Stimulated activated naive CD8-positive, alpha-beta T cell treated with anti-CD3 and anti-CD28 coated beads, Interleukin-15, amount 100 ng/mL, for 72 hours (primary cell): ENCODE data around the gene DCDC2B.
A peak's percentile ranks its signal among the peaks of the same experiment; 100 is the strongest.

ENCODE experiments used
- ATAC-seq: fragments of 150-1000 bp; cut with Tn5 transposase; 2 replicates; pipeline ENCODE4 v1.10.0; 2021; ENCODE audit warnings: mild to moderate bottlenecking, moderate library complexity
- DNase-seq, 2 donors: peaks; one replicate each; pipeline ENCODE4 v3.0.0; 2021 to 2022
- H3K27ac Mint-ChIP-seq, 2 donors: one replicate each; pipeline ENCODE4 v1.8.0; 2022; ENCODE audit warnings: mild to moderate bottlenecking in 2 of 2, mixed read lengths in 2 of 2, moderate library complexity in 2 of 2
- H3K27me3 Mint-ChIP-seq: one replicate; pipeline ENCODE4 v1.8.0; 2022; ENCODE audit warnings: mixed read lengths
- H3K4me1 Mint-ChIP-seq: one replicate; pipeline ENCODE4 v1.8.0; 2022; ENCODE audit warnings: mild to moderate bottlenecking, mixed read lengths
- H3K4me3 Mint-ChIP-seq, 2 donors: one replicate each; pipeline ENCODE4 v1.8.0; 2022; ENCODE audit warnings: mild to moderate bottlenecking in 2 of 2, mixed read lengths in 2 of 2, moderate library complexity in 1 of 2
- H3K9me3 Mint-ChIP-seq, 2 donors: one replicate each; pipeline ENCODE4 v1.8.0; 2022; ENCODE audit warnings: mixed read lengths in 2 of 2

Gene DCDC2B

GRCh38 chr1:32186491-32186890 is 22.4 kb upstream of the DCDC2B start:
- ATAC-seq, result peak; percentile 6
- Mint-ChIP-seq H3K27me3 (no peaks in the 10 kb centered on the region), H3K9me3 (no peaks in the 10 kb centered on the region), H3K4me1 (peaks cover 60% of the 10 kb centered on the region), H3K4me3 (peak overlapping the region; percentile 81), H3K27ac (peak overlapping the region; percentile 100)
- DNase-seq, result no peak

GRCh38 chr1:32187850-32188249 is 21.0 kb upstream of the DCDC2B start:
- Mint-ChIP-seq H3K27me3 (no peaks in the 10 kb centered on the region), H3K27ac (peak overlapping the region in 1 of 2 donors; percentile 13), H3K4me3 (no peak overlapping the region), H3K4me1 (peaks cover 60% of the 10 kb centered on the region), H3K9me3 (no peaks in the 10 kb centered on the region)
- ATAC-seq (no peak), DNase-seq (no peak)

- peaks cover 67% of the 10 kb centered on the region for H3K4me1 Mint-ChIP-seq
- no peak for ATAC-seq
- no peaks in the 10 kb centered on the region for H3K9me3 Mint-ChIP-seq
- no peaks in the 10 kb centered on the region for H3K27me3 Mint-ChIP-seq
- no peak for DNase-seq
- H3K27ac Mint-ChIP-seq, result no peak overlapping the region
- no peak overlapping the region for H3K4me3 Mint-ChIP-seq
Observed at GRCh38 chr1:32192220-32192948, 16.5 kb upstream of the DCDC2B start.

- H3K27ac Mint-ChIP-seq, result no peak overlapping the region
- H3K9me3 Mint-ChIP-seq, result no peaks in the 10 kb centered on the region
- peaks cover 83% of the 10 kb centered on the region for H3K4me1 Mint-ChIP-seq
- no peaks in the 10 kb centered on the region for H3K27me3 Mint-ChIP-seq
- H3K4me3 Mint-ChIP-seq, result no peak overlapping the region
- no peak for DNase-seq
- ATAC-seq, result no peak
Observed at GRCh38 chr1:32194984-32195383, 13.9 kb upstream of the DCDC2B start.

- Mint-ChIP-seq H3K9me3 (no peaks in the 10 kb centered on the region), H3K27ac (no peak overlapping the region), H3K4me1 (peaks cover 89% of the 10 kb centered on the region), H3K27me3 (no peaks in the 10 kb centered on the region), H3K4me3 (no peak overlapping the region)
- ATAC-seq (no peak), DNase-seq (no peak)
Observed at GRCh38 chr1:32195531-32195930, 13.4 kb upstream of the DCDC2B start.

GRCh38 chr1:32195972-32196823 is 12.7 kb upstream of the DCDC2B start:
- Mint-ChIP-seq H3K4me3 (peak overlapping the region in 1 of 2 donors; percentile 46), H3K9me3 (no peaks in the 10 kb centered on the region), H3K4me1 (peaks cover 93% of the 10 kb centered on the region), H3K27me3 (no peaks in the 10 kb centered on the region), H3K27ac (peak overlapping the region in 1 of 2 donors; percentile 70)
- ATAC-seq (peak; percentile 35), DNase-seq (peak in 1 of 2 donors; percentile 33)

GRCh38 chr1:32197074-32197473 is 11.8 kb upstream of the DCDC2B start:
- Mint-ChIP-seq H3K27me3 (no peaks in the 10 kb centered on the region), H3K4me1 (peaks cover 93% of the 10 kb centered on the region), H3K4me3 (no peak overlapping the region), H3K27ac (no peak overlapping the region), H3K9me3 (no peaks in the 10 kb centered on the region)
- DNase-seq, result no peak
- ATAC-seq, result no peak

GRCh38 chr1:32197837-32198236 is 11.1 kb upstream of the DCDC2B start:
- Mint-ChIP-seq H3K27me3 (no peaks in the 10 kb centered on the region), H3K4me1 (peaks cover 93% of the 10 kb centered on the region), H3K4me3 (no peak overlapping the region), H3K9me3 (no peaks in the 10 kb centered on the region), H3K27ac (no peak overlapping the region)
- ATAC-seq (no peak), DNase-seq (no peak)

GRCh38 chr1:32198237-32199042 is 10.4 kb upstream of the DCDC2B start:
- DNase-seq (no peak), ATAC-seq (no peak)
- no peaks in the 10 kb centered on the region for H3K27me3 Mint-ChIP-seq
- peak overlapping the region; percentile 22 to 77 for H3K4me3 Mint-ChIP-seq
- no peak overlapping the region for H3K27ac Mint-ChIP-seq
- H3K9me3 Mint-ChIP-seq, result no peaks in the 10 kb centered on the region
- peaks cover 93% of the 10 kb centered on the region for H3K4me1 Mint-ChIP-seq

DNA sequence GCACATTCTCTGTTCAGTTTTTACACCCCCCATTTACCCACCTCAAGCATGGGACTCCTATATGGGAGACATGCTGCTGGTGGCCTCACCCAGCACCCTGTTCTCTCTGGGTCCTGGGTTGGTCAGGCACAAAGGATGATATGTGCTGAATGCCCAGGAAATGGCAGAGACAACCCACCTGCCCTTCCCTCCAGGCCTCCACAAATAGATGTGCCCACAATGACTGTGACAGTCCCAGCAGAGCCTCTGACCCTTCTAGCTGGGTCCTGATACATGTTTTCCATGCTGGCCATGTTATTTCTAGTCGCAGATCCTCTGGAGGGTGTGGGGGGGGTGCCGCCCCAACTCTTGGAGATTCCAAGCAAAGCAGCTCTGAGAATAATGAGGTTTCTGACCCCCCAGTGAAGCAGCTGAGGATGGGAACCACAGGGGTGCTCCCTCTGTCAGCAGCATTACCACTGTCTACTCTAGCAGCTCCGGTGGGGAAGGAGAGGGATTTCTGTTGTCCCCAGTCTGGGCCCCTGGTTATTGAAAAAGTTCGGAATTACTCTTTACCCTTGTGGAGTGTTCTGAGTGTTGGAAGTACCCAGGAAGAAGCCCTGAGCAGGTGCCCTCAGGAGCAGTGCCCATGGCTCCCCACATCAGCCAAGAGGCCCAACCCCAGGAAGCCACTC is 9.7 kb upstream of the DCDC2B start:
- H3K9me3 Mint-ChIP-seq, result no peaks in the 10 kb centered on the region
- H3K27ac Mint-ChIP-seq, result peak overlapping the region; percentile 6 to 16
- no peaks in the 10 kb centered on the region for H3K27me3 Mint-ChIP-seq
- H3K4me1 Mint-ChIP-seq, result peaks cover 93% of the 10 kb centered on the region
- DNase-seq, result no peak
- no peak for ATAC-seq
- H3K4me3 Mint-ChIP-seq, result peak overlapping the region; percentile 77 to 92

DNA sequence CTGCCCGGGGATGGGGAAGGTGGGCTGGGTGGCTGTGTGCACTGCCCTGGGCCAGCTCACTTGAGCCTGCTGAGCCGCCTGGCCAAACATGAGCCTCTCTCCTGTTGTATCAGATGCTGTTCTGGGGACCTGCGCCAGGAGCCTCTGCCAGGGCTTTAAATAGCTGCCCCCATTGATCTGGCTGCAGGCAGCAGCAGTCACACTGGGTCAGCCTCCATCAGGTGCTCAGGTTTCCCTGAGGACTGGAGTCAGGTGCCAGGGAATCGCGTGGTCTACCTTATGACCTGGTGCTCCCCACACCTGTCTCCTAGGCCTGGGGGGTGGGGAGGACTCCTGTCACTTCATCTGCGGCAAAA is 9.2 kb upstream of the DCDC2B start:
- Mint-ChIP-seq H3K4me1 (peaks cover 93% of the 10 kb centered on the region), H3K9me3 (no peaks in the 10 kb centered on the region), H3K27ac (no peak overlapping the region), H3K4me3 (peak overlapping the region; percentile 77 to 92), H3K27me3 (no peaks in the 10 kb centered on the region)
- no peak for DNase-seq
- no peak for ATAC-seq

DNA sequence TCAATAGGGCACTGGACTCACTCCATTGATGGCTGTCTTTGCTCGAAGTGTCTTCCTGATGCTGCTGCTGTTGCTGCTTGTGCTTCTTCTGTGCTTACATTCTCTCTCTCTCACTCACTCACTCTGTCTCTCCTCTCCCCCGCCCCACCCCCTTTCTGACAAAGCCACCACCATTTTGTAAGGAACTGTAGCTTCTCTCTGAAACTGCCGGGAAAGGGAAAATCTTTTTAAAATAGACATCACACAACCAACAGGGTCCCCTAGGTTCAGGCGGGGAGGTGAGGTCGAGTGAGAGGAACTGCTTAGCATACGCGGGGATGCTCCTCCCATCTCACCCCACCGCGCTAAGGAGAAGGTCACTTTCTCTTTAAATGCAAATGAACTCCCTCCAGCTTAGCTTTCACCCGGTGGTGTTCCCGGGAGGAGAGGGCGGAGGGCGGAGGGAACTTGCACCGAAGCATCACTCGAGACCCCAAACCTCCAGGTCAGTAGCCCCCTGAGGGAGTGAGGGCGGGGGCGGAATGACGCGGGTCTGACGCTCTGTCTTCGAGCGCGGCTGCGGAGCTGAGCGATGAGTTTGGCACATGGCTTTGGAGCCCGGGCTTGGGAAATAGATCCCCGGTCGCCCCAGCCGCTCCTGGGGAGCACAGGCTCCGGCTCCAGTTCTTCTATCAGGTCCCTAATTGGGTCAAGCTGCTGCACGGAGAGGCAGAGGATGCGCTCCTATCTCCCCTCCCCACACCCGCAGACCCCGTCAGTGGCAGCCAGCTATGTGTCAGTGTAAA is 8.5 kb upstream of the DCDC2B start, which contains the start of gene CCDC28B:
Gene CCDC28B (plus strand): TSS at position 370 of the 785 bp plus-strand sequence. CDS start 1,341 bp downstream, outside the sequence.
- no peaks in the 10 kb centered on the region for H3K9me3 Mint-ChIP-seq
- peak within 1 kb of the TSS; percentile 90 to 93 for H3K27ac Mint-ChIP-seq
- peaks cover 93% of the 10 kb centered on the region for H3K4me1 Mint-ChIP-seq
- peak; percentile 56 to 58 for DNase-seq
- H3K4me3 Mint-ChIP-seq, result peak within 1 kb of the TSS; percentile 77 to 92
- ATAC-seq, result peak; percentile 55
- no peaks in the 10 kb centered on the region for H3K27me3 Mint-ChIP-seq

GRCh38 chr1:32201011-32201855 is 7.7 kb upstream of the DCDC2B start:
- H3K27me3 Mint-ChIP-seq, result no peaks in the 10 kb centered on the region
- peaks cover 91% of the 10 kb centered on the region for H3K4me1 Mint-ChIP-seq
- ATAC-seq (peak; percentile 68), DNase-seq (peak; percentile 67 to 83)
- peak overlapping the region; percentile 77 to 92 for H3K4me3 Mint-ChIP-seq
- no peaks in the 10 kb centered on the region for H3K9me3 Mint-ChIP-seq
- H3K27ac Mint-ChIP-seq, result peak overlapping the region; percentile 77 to 90

- Mint-ChIP-seq H3K27me3 (no peaks in the 10 kb centered on the region), H3K4me3 (peak overlapping the region; percentile 95 to 98), H3K9me3 (no peaks in the 10 kb centered on the region), H3K27ac (peak overlapping the region in 1 of 2 donors; percentile 49), H3K4me1 (peaks cover 84% of the 10 kb centered on the region)
- ATAC-seq (no peak), DNase-seq (no peak)
Observed at GRCh38 chr1:32204943-32205361, 3.9 kb upstream of the DCDC2B start.
